NCI-H345 treated with DMSO at 0.1 percent for 48 hours (cell line): ENCODE results near the gene SSC4D.
"Not testable (repeated sequence)": the region's sequence is repeated elsewhere in the genome, so short reads cannot be mapped to it uniquely, and the experiment has no call there.

Experiments
- DNase-seq: peaks from one replicate; lab custom pipeline; 2025; ENCODE audit not compliant: unreplicated experiment; lab: John Stamatoyannopoulos, UW

The SSC4D gene

DNA sequence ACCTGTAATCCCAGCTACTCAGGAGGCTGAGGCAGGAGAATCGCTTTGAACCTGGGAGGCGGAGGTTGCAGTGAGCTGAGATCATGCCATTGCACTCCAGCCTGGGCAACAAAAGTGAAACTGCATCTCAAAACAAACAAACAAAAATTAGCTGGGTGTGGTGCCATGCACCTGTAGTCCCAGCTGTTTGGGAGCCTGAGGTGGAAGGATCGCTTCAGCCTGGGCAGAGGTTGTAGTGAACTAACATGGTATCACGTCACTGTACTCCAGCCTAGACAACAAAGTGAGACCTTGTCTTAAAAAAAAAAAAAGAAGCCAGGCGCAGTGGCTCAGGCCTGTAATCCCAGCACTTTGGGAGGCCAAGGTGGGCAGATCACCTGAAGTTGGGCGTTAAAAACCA lies 21.7 kb downstream of the SSC4D start:
- not testable (repeated sequence) for DNase-seq

DNA sequence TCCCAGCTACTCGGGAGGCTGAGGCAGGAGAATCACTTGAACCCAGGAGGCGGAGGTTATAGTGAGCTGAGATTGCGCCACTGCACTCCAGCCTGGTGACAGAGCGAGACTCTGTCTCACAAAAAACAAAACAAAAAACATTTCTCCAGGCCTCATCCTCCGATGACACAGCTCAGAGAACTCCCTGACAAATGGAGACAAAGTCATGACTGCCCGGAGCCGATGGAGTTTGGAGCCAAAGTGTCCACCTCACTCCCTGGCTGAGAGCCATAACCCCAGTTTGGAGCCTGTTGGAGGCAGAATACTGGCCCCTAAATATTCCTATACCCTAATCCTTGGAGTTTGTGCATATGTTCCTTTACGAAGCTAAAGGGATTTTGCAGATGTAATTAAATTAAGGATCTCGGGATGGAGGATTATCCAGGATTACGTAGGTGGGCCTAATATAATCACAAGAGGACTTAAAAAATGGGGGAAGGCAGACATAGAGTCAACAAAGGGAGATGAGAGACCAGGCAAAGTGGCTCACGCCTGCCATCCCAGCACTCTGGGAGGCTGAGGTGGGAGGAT lies 22.7 kb downstream of the SSC4D start:
- no peak for DNase-seq

DNA sequence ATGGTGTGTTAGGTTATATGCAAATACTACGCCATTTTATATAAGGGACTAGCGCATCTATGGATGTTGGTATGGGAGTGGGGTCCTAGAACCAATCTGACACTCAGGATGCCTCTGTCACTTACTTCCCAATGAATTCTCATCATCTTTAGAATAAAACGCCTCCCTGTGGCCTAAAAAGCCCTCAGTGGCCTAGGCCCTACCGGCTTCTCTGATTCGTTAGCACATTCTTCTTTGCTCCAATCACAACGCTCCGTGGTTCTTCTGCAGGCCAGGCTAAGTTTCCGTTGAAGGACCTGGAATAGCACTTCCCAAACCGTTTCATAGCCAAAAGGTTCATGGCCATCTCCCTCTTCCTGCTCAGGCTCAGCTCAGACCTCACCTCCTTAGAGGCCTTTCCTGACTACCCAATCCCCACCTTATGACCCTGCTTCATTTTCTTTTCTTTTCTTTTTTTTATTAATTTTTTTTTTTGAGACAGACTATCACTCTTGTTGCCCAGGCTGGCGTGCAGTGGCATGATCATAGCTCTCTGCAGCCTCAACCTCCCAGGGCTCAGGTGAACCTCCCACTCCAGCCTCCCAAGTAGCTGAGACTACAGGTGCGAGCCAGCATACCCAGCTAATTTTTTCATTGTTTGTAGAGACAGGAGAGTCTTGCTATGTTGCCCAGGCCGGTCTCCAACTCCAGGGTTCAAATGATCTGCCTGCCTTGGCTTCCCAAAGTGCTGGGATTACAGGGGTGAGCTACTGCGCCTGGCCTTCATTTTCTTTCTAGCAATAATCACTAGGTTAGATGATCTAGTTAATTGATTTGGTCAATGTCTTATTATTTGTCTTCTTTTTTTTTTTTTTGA lies 26.2 kb downstream of the SSC4D start:
- DNase-seq = no peak

DNA sequence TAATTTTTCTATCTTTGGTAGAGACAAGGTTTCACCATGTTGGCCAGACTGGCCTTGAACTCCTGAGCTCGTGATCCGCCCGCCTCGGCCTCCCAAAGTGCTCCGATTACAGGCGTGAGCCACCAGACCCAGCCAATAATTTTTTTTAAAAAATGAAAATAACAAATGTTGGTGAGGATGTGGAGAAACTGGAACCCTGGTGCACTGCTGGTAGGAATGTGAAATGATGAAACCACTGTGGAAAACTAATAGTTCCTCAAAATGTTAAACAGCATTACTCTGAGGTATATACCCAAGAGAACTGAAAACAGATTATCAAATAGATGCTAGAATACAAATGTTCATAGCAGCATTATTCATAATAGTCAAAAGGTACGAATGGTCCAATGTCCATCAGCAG lies 27.7 kb downstream of the SSC4D start:
- no peak for DNase-seq

DNA sequence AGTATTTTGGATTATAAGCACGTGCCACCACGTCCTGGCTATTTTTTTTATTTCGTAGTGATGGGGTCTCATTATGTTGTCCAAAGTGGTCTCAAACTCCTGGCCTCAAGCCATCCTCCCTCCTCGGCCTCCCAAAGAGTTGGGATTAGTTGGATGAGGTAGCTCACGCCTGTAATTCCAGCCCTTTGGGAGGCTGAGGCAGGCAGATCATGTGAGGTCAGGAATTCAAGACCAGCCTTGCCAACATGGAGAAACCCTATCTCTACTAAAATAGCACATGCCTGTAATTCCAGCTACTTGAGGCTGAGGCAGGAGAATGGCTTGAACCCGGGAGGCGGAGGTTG lies 28.9 kb downstream of the SSC4D start:
- no peak for DNase-seq

DNA sequence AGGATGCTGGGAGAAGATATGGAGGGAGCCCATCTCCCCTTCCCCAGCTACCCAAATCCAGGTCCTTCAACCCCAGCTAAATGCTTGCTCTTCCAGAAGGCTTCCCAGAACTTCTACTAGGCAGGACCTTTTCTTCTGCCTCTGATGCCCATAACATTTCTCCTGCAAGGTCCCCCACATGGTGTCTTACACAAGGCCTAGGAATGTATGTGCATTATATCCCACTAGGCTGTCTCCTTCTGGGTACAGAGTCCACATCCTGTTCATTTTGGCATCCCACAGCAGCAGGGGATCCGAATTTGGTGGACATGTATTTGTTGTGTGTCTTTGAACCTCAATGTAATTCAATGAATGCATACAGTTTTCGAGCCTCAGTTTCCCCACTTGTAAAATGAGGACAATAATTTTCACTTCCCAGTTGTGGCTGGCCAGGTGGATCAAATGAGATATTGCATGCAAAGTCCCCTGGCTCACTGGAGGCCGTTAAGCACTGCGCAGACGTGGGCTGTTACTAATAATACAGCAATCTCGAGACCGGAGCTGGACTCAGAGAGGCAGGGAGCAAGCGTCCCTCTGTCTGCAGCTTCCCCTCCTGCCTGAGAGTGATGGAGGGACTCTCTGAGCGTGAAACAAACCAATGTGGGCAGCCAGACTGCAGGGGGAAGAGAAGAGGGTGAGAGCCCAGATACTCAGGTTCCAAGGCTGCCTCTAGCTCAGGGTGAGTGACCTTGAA lies 32.1 kb downstream of the SSC4D start:
- DNase-seq = no peak

DNA sequence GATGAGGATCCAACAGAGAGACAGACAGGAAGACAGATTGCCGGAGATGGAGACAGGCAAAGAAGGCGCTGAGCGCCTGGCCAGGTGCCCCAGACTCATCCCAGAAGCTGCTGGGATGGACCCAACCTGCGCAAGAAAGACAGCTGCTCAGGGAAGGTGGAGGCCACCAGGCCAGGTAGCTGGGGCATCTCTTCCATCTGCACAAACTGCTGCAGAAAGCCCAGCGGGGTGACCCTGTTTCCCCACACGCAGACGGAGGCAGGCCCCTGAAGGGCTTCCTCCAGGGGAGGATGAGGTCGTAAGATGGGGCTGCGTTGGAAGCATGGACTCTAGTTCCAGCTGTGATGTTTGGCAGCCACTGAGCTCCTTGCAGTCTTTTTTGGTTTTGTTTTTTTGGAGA lies 34.2 kb downstream of the SSC4D start:
- no peak for DNase-seq

DNA sequence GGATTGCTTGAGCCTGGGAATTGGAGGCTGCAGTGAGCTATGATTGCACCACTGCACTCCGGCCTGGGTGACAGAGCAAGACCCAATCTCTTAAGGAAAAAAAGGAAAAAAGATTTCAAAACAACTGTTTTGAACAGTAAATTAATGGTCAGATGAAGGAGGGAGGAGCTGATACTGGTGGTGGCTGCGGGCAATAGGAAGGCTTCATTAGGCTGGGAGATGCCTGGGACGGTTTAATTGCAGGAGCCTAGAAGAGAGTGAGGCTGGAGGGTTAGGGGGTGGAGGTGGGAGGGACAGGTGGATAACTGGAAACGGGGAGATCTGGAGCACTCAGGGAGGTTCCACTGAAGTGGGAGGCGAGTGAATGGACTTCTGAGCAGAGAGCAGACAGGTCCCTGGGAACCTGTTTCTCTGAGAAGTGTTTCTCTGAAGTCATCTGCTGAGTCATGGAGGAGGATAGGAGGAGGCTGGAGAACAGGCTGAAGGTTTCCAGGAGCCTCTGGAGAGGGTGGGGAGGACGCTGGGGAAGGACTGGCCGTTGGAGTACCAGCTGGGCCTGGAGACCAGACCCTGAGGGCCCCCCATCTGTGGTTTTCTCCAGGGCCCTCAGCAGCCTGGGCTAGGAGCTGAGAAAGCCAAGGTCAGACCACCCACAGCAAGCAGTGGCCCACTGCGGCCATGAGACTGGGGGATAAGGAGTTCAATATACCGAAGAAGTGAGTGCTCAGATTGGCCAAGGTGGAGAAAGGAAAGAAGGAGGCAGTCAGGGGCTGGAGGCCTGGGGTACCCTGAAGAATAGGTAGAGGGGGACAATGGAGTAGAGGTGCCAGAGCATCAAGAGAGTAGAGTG lies 36.3 kb downstream of the SSC4D start:
- DNase-seq = no peak

DNA sequence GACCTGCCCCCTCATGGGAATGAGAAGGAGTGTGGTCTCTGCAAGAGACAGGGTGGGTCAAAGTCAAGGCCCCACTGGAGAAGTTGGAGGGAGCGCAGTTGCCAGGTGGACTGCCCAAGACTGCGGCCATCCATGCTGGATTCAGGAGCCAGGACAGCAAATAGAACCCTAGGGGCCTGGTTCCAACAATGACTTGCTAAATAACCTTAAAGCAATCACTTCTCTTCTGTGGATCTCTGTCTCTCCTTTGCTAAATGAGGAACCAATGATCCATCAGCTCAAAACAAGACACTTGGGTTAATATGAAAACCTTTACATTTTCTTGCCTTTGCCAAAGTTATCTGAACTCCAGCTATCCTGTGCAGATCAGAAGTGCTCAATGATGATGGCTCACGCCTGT lies 38.1 kb downstream of the SSC4D start:
- no peak for DNase-seq

DNA sequence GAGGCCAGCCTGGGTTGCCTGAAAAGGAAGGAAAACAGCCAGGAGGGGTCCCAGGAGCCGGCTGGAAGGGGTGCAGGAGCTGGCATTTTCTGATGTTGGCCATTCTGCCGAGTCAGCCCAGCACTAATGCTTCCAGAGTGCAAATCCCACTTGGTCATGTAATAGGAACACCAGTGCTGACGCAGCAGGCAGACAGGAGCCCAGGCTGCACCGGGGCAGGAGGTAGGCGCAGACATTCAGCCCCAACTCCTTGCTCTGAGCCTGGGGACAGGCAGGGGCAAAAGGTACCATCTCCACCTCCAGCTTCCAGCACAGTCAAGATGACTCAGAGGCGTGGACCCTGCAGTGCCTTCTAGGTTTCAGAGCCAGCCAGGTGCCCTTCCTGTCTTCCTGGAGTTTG lies 40.5 kb downstream of the SSC4D start:
- DNase-seq = no peak

DNA sequence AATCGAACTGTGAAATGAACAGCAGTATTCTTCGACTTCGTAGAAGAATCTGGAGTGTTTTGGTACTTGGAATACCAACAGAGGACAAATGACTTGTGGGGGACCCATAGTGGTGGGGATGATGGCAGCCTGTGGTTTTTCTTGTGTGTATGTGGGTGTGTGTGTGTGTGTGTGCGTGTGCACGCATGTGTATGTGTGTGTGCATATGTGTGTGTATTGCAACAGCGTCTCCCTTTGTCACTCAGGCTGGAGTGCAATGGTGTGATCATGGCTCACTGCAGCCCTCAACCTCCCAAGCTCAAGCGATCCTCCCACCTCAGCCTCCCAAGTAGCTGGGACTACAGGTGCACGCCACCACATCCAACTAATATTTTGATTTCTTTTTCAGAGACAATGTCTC lies 41.3 kb downstream of the SSC4D start:
- no peak for DNase-seq

DNA sequence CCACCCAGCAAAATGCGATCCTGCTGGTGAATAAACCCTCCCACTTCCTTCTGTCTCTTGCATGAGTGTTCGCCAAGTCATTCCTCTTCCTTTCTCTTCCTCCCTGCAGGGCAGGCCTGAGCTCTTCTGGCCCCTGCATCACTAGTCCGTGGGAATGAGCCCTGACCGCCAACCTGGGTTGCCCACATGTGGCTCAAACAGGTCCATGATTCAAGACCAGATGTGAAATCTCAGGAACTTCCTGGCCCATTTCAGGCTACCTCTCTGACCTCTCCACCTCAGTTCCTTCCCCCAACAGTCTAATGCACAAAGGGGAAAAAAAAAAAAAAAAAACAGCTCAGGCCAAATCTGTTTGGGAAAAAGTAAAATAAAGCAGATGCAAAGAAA lies 45.3 kb downstream of the SSC4D start:
- no peak for DNase-seq

DNA sequence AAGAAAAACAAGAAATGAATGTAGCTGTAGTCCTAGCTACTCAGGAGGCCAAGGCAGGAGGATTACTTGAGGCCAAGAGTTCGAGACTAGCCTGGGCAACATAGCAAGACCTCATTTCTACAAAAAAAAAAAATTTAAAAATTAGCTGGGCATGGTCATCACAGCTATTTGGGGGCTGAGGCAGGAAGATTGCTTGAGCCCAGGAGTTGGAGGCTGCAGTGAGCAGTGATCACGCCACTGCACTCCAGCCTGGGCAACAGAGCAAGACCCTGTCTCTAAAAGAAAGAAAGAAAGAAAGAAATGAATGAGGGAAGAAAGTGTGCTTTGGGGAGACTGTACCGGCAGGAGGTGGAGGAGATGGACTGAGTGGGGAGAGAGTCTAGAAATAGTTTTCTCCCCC lies 45.7 kb downstream of the SSC4D start:
- DNase-seq = not testable (repeated sequence)

DNA sequence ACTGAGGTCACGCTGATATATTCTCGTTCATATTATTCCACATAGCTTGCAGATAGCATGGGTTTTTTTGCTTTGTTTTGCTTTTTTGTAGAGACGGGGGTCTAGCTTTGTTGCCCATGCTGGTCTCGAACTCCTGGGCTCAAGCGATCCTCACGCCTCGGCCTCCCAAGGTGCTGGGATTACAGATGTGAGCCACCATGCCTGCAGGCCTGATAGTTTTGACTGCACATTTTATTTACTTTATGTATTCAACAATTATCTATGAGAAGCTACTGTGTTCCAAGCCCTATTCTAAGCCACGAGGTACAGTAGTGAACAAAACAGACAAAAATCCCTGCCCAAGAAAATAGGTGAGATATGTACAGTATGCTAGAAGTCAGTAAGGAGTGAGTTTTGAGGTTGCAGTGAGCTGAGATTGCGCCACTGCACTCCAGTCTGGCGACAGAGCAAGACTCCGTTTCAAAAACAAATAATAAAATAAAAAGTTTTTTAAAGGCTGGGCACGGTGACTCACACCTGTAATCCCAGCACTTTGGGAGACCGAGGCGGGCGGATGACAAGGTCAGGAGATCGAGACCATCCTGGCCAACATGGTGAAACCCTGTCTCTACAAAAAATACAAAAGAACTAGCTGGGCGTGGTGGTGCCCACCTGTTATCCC lies 49.4 kb downstream of the SSC4D start:
- DNase-seq = no peak

DNA sequence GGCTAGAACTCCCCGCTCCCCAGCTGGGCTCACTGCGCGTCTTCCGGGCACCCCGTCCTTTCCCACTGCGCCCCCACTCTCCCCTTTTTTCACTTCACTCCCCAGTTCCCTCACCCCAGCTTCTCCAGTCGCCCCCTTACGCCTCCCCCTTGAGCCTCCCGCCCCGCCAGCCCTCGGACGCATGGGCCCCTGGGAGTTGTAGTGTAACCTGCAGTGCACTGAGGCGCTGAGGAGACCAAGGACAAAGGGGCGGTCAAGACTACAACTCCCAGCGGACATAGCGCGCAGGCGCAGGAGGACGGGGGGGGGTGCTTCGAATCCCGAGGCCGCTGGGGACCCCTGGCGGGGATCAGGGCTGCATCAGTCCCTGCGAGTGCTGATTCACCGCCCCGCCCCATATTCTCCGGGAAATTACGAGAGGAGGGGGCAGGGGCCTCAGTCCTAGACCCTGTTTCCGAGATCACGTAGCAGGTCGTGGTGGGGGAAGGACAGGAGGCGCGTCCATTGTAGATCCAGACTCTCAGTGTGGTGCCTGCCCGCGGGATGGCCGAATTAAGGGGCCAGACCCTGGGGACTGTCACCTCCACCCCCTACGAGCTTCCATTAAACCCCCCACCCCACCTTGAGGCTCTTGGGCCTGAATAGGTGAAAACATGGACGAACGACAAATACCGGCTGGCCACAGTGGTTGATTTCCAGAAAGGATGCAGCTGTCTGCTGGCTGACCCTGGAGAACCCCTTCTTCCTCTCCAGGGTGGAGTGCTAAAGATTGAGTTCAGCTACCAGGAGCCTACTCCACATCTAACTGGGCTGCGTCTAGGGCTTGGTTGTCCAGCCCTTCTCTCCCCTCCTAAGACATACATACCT lies 50.2 kb downstream of the SSC4D start:
- peak; percentile 94 for DNase-seq

DNA sequence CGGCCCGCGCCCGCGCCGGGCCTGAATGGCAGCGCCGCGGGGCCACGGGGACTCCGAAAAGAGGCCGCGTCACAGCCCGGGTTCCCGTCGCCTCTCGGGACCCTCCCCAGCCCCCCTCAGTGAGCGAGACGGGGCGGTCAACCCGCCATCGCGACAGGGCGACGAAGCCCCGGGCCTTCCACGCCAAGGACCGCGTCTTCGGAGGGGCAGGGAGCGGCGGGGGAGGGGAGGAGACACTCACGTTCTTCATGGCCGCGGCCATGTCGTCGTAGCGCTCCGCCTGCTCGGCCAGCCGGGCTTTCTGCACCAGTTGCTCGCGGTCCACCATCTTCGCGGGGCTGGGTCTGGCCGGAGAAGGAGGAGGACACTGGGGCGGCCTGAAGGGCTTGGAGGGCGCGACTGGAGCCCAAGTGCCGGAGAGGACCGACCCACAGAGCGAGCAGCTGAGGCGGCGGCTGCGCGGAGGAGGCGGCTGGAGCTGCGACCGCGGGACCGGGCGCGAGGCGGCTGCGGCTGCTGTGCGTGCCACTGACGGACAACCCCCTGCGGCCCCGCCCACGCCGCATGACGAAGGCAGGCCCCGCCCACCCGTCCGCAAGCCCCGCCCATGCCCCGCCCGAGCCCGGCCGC lies 50.9 kb downstream of the SSC4D start, which contains the start of gene YWHAG:
Gene YWHAG (minus strand): TSS at position 511 of the 630 bp plus-strand sequence. CDS start 183 bp downstream, at position 328.
- peak; percentile 58 for DNase-seq

DNA sequence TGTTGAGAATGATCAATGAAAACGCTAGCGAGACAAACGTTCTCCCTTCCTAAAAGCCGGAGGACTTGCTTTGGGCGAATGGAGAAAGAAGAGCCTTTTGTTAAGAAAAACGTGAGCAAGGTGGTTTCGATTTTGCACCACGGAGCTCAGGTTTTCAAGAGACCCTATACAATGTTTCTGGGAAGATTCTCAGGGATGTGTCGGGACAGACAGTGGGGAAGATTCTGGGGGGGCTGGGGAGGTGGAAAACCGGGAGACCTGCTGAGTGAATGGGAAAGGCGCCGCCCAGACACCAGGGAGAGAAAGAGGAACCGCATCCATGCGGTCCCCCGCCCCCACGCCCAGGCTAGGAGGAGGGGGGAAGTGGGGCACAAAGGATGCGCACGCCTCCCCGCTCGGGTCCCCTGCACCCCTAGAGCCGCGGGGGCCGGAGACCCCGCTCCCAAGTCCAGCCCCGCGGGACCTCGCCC lies 51.5 kb downstream of the SSC4D start:
- peak; percentile 31 for DNase-seq

DNA sequence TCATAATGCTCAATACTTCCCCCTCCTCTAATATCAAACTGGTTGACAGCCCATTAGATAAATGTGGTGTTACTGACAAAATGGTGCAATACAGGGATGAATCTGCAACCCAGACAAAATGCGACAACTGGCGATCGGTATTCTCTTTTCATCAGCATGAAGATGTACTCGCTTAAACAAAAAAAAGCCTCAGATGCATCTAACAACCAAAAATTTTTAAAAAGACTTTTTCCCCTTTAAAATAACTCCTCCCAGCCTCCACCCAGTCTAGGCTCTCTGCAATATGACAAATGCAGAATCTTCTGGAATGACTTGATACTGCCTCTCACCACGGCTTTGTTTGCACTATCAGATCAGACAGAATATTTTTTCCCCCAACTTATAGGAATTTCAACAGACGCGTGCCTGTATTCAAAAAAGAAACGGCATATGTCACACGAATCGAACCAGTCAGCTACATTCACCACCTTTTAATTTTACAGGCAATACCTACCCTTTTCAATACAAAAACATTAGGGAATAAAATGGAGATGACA lies 52.0 kb downstream of the SSC4D start:
- no peak for DNase-seq

DNA sequence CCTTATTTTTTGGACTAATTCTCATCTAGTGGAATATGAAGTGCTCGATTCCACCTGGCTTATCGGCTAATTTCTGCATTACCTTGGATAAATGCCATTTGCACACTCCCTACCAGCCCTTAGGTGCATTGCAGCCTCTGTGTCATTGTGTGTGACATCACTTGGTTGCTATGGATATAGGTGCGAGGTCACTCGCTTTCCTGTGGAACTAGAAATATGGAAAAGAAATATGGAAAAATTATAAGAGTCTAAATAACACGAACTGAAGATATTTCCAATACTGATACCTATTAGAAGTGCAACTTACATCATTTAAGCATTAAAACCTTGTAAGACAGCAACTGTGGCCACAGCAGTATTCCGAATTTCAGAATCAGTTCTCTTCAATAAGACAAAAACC lies 52.7 kb downstream of the SSC4D start:
- no peak for DNase-seq
